ENCODE results near the gene SLC25A51.
A peak's percentile ranks its signal among the peaks of the same experiment; 100 is the strongest.
"Not testable (repeated sequence)": the region's sequence is repeated elsewhere in the genome, so short reads cannot be mapped to it uniquely, and the experiment has no call there.

SLC25A51 gene

DNA sequence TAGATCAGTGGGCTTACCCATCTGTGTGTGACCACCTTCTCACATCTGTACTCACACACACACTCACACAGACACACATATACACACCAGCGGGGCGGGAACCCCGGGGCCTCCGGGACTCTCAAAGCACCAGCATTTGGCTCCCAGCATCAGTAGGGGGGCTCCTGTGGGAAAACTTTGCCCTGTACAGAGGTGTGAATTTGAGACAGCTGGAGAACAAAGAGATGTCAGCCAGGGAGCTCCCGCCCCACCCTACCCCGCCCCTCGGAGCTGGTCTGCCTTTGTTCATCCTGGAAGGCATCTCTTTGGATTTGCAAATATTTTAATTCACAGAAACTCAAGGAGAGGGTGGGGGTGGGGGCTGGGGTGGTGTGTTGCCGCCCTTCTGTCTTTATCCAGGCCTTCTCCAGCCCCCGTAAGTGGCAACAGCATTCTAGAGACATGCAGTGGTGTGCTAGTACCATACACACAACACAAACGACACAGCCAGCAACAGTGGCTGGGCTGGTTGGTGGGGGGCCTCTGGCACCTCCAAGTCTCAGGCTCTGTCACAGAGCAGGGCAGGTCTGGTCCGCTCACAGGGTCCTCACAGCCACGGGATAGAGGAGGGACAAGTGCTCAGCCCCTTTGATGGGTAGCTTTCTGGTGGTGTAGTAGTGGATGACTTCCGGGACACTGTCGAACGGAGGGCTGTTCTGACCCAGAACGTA is 15.5 kb upstream of the SLC25A51 start:
- no peak for DNase-seq

GRCh38 chr9:37918665-37919170 is 14.8 kb upstream of the SLC25A51 start:
- no peak for DNase-seq

DNA sequence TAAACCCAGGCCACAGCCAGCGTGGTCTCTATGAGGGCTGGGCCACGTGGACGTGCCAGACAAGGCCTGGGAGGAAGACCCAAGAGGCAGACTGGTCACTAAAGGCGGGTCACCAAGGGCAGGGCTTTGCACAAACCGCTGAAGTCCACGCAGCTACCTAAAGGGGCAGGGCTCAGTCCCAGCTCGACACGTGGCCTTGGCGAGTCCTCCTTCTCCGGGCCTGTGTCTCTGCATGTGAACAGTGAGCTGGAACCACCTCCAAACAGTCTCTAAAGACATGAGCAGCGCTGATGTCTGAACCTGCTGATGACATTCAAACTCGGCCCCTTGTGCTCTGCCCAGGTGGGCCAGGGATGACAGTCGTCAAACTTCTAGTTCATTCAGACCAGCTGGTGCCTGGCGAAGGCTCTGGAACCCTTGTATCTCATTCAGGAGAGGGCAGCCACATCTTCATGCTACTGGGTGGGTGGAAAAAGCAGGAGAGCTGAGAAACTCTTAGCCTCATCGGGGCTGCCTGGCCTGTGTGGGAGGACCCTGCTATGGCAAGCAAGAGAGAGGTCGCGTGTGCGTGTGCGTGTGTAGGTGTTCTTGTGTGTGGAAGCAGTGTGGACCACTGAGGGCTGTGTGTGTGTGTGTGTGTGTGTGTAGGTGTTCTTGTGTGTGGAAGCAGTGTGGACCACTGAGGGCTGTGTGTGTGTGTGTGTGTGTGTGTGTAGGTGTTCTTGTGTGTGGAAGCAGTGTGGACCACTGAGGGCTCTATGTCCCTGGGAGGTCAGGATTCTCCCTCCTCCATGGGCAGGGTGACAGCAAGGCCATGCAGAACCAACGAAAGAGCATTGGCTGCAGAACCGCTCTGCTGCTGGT is 14.1 kb upstream of the SLC25A51 start:
- DNase-seq, result no peak

- DNase-seq, result no peak
Measured at GRCh38 chr9:37917313-37917731, 13.4 kb upstream of the SLC25A51 start.

DNA sequence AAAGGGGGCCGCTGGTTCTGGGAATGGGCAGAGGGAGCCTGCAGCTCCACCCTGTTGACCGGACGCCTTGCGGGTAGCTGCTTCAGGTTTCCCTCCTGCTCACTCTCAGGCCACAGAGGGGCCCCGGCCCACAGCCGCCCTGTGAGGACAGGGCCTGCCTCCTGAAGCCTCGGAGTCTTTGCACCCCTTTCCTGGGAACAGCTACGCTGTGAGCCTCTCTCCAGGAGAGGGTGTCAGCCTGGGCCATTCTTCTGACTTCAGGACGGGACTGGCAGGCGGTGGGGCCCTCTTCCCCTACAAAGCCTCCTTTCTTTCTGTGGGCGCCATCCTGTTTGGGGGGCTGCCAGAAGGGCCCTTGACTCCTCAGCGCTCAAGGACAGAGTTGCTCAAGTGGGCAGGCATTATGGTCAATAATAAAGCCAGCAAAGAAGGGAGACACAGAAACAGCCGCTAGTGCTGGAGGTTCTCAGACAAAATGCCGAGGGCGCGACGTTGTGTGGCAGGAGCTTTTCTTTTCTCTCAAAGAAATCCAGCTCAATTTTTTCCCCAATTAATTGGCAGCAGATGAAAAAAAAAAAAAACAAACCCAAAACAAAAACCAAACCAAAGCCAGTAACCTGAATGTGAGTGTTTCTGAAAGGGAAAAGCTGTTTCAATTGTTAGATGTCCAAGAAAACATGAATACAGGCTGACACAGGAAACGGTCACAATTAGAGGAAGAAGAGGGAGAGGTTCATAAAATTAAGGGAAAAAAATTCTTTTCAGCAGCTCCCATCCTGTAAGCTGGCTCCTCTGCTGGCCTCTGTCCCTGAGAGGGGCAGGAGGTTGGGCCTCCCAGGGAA is 12.8 kb upstream of the SLC25A51 start:
- DNase-seq, result no peak

DNA sequence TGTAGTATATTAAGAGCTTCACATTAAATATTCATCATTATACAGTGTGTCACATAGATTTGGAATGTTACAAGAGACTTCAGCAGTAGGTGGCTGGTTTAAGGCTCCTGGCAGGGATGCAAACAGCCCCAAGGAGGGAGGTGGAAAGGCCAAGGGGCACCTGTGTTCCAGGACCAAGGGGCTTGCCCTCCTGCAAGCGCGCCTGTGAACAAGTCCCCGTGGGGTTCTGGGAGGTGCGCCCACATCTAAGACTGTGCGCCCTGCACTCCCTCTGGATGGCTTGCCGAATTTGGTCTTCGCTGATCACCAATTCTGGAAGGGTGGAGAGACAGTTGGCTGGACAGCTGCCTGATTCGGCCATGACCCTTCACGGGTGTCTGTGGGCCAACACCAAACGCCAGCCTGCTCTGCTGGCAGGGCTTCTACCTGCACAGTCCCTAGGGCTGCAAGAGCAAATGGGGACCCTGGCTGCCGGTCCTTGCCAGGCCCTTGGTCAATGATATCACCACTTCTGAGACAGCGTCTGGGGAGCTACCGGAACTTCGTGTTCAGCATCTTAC is 12.1 kb upstream of the SLC25A51 start:
- no peak for DNase-seq

GRCh38 chr9:37914701-37915358 is 10.9 kb upstream of the SLC25A51 start:
- DNase-seq, result no peak

DNA sequence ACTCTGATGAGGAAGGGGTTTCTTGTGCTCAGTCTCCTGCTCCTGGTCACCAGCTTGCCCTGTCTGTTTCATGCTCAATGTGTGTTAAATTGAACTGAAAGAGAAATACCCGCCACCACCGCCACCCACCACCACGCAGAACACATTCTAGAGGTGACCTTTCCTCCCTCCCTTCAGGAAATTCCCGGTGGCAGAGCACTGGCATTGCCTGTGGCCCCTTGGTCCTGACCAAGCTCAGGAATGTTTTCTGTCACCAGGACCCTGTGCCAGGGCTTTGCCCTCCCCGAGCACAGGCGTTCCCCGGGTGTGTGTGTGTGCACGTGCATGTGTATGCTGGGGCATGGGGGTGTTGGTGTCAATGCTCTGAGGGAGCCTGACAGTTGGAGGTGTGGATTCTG is 10.2 kb upstream of the SLC25A51 start:
- no peak for DNase-seq

- DNase-seq, result peak; percentile 80
Measured at GRCh38 chr9:37913480-37914153, 9.7 kb upstream of the SLC25A51 start.

- DNase-seq, result no peak
Measured at GRCh38 chr9:37911271-37911681, 7.3 kb upstream of the SLC25A51 start.

GRCh38 chr9:37910271-37910670 is 6.3 kb upstream of the SLC25A51 start:
- DNase-seq, result no peak

DNA sequence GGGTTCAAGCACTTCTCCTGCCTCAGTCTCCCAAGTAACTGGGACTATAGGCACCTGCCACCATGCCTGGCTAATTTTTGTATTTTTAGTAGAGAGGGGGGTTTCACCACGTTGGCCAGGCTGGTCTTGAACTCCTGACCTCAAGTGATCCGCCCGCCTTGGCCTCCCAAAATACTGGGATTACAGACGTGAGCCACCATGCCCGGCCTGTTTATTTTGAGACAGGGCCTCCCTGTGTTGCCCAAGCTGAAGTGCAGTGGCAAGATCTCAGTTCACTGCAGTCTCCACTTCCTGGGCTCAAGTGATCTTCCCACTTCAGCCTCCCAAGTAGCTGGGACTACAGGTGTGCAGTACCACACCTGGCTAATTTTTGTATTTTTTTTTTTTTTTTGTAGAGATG is 5.9 kb upstream of the SLC25A51 start:
- DNase-seq, result not testable (repeated sequence)

GRCh38 chr9:37909326-37909725 is 5.4 kb upstream of the SLC25A51 start:
- DNase-seq, result no peak

- DNase-seq, result no peak
Measured at GRCh38 chr9:37908698-37909186, 4.8 kb upstream of the SLC25A51 start.

DNA sequence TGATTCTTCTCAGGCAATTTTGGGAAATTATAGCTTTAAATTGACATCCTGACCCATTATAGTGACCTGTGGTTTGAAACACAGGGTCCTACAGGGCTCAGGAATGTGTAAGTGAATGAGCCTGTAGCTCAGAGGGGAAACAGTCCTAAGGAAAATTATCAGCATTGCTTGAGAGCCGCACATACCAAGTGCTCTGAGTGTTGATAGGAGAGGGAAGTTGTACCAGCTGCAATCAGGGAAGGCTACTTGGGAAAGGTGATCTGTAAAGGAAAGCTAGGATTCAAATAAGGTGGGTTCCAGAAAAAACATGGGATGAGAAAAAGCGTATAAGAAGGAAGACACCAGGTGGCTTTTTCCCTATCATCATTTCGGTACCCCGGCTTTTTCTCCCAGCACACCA is 4.4 kb upstream of the SLC25A51 start:
- no peak for DNase-seq

DNA sequence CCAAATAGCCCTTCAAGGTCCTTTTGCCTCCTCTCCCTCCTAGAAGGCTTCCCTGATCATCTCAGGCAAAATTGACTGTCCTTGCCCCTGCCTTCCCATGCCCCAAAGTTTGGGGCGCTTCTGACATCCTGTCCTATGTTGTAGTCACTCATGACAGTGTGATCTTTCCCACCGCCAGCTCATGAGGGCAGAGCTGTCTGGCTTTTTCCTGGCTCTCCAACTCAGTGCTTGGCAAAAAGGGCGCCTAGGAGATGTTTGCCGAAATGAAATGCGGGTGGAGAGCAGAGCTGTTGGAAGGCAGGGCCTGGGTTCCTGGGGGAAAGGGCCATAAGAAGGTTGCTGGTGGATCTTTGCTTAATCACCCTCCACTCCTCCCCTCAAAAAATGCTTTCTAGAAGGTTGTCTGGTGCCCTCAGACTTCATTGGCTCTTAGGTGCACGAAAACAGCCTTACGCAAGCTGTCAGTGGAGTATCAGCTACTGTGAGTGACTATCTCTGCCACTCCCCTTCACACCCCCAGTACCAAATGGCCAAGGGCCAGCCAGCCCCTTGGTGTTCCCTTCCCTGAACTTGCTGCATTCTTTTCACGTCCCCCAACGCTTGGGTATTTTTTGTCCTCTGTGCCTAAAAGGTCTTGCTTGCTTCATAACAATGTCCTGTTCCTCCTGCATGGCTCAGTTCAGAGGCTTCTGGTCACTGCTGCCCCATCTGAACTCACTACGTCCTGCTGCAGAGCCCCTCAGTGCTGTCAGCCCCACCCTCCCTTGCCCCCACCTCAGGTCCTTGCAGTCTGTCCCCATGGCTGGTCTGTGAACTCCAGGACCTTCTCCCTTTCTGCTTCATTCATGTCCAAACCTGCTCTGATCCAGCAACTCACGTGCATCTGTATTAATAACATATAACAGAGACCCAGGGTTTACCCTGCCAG is 2.6 kb upstream of the SLC25A51 start:
- DNase-seq, result no peak

DNA sequence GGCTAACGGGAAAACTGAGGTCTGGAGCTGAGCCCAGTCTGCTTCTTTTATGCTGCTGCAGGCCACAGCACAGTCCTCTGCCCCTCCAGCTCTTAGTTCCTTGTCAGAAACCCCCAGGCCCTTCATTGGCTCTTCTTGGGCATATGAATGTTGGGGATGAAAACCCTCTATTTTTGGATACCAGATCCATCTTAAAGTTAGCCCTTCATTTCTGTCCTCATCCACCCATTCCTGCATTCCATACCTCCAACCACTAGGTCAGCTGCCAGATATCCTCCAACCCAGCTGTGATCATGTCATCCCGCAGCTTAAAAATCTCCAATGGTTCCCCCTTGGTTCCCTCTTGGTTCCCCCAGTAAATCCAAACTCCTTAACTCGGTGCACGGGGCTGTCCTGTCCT is 1.8 kb upstream of the SLC25A51 start:
- no peak for DNase-seq

DNA sequence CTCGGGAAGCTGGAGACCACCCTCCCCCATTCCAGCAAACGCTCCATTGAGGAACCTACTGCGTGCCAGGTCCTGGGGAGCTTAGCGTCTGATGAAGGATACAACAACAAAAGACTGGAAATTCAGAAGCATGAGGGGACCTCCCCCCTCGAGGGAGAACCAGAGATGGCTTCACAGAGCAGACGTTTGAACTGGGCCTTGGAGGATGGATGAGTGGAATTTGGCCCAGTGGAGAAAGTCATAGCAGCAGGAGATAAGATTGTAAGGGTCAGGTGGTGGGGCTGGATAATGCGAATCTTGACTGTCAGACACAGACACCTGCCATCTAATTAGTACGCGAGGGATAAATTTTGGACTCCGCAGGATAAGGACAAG is 1.2 kb upstream of the SLC25A51 start:
- no peak for DNase-seq

DNA sequence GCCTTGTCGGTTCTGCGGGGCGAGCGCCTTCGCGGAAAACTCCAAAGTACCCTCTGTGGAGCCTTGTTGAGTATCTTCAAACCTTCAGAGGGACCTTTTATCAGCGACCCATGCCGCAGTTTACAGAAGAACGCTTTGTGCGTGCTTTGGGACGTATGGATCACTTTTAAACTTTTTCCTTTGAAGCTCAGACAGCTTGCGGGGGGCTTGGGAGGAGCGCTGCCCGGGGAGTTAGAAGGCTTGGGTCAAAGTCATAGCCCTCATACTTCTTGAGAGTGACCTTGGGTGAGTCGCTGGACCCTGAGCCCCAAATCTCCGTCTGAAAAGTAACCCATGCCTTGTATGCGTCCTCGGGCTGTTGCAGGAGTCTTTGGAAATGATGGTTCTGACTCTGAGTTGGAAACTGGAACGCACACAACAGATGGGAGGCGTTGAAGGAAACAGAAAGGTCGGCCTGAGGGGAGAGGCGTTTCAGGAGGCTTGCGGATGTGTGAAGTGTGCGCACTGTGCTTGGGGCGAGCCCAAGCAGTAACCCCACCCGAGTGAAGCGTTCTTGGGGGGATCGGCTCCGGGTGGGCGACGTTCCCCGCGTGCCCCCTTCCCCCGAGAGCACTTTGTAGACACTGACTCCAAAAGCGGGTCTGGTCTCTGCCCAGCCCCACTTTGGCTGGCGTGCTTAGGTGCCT is 661 bp upstream of the SLC25A51 start:
- no peak for DNase-seq
